Tibial nerve (tissue), 4 donors: ENCODE data around the gene MOCOS. TPM values are rescaled to one million over a fixed set of nuclear protein-coding genes. Genes with fewer than 3 reads are reported as not detected.

Experiments used
- DNase-seq, 2 donors: peaks; one replicate each; pipeline ENCODE4 v3.0.0-alpha.2; 2019; ENCODE audit warnings: low spot score in 2 of 2
- H3K27ac ChIP-seq, 4 donors: fragments of 200-600 bp; sonication (generic) in 3 of 4; one replicate each; pipeline ENCODE4 v1.5.1; 2017 to 2019; ENCODE audit warnings: mild to moderate bottlenecking in 1 of 4
- H3K27me3 ChIP-seq, 2 donors: fragments of 200-600 bp; sonication (generic) in 1 of 2; one replicate each; pipeline versions ENCODE4 v1.5.1 to v1.6.0; 2017 to 2019
- H3K36me3 ChIP-seq, 3 donors: fragments of 200-600 bp; sonication (generic); one replicate each; pipeline ENCODE4 v1.5.1; 2018 to 2019
- H3K4me1 ChIP-seq, 4 donors: fragments of 200-600 bp; sonication (generic) in 3 of 4; one replicate each; pipeline ENCODE4 v1.5.1; 2017 to 2019
- H3K4me3 ChIP-seq, 4 donors: fragments of 200-600 bp; sonication (generic) in 3 of 4; one replicate each; pipeline ENCODE4 v1.5.1; 2017 to 2019; ENCODE audit warnings: mild to moderate bottlenecking in 1 of 4, moderate library complexity in 1 of 4
- H3K9me3 ChIP-seq, 4 donors: fragments of 200-600 bp; sonication (generic) in 3 of 4; one replicate each; pipeline ENCODE4 v1.5.1; 2017 to 2019
- EP300 ChIP-seq, 2 donors: sonication (generic); formaldehyde crosslinking; IDR thresholded peaks; one replicate each; pipeline ENCODE4 v1.6.1; 2017; ENCODE audit warnings: antibody characterized with exemption in 2 of 2, mild to moderate bottlenecking in 1 of 2
- POLR2A ChIP-seq, 2 donors: fragments of 450-650 bp; IDR thresholded peaks; one replicate each; pipeline ENCODE4 v1.6.1; 2017; ENCODE audit warnings: antibody characterized with exemption in 2 of 2, mild to moderate bottlenecking in 2 of 2, moderate library complexity in 2 of 2
- WGBS, 2 donors: methylation state at CpG; one replicate each; pipeline ENCODE4 v1.1.5; 2018; 5-methylcytosine and 5-hydroxymethylcytosine counted together
- total RNA-seq, 4 donors: library from RNA; depleted of rRNA; stranded (reverse); fragments of >200 nt; gene quantifications; one replicate each; pipeline ENCODE4 v1.1.0, GENCODE V29; 2016
- TF ChIP-seq, protein P1 (sequence below), 5 experiments: fragments of 200-600 bp in 3 of 5; fragments of 450-650 bp in 2 of 5; sonication (generic) in 3 of 5; IDR thresholded peaks; one replicate each; pipeline ENCODE4 v1.5.1; 2016 to 2019; ENCODE audit warnings: antibody characterized with exemption in 5 of 5, mild to moderate bottlenecking in 3 of 5, moderate library complexity in 2 of 5

Gene MOCOS
- total RNA-seq, 4 donors from 2014 or later: 6.9 to 10.2 (median 8.9) TPM

DNA sequence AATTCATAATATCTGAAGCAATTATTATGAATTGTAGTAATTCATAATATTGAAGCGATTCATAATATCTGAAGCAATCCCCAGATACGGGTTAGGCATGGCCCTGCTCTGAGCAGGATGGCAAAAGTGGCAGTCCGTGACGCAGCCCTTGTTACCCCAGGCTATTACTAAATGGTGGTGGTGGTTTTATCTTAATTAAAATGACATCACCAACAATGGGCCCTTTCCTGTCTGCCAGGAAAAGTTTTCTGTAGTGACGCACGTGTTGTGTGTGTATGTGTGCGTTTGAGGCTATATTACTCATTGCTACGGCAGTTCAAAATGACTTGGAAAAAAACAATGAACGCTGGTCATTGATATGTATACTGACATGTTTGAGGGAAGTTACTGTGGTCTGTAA lies 10.6 kb upstream of the MOCOS start:
- DNase-seq: no peak
- no peaks in the 10 kb centered on the region for H3K27me3 ChIP-seq
- peaks cover 0 to 15% (median 4%) of the 10 kb centered on the region in 4 donors for H3K4me1 ChIP-seq
- H3K27ac ChIP-seq: no peak overlapping the region
- WGBS, 2 donors: 88 to 93% methylated on average over 9 of the region's 9 CpGs
- H3K9me3 ChIP-seq: no peaks in the 10 kb centered on the region
- no peak overlapping the region for H3K4me3 ChIP-seq
- H3K36me3 ChIP-seq: peaks cover 2 to 62% (median 7%) of the 10 kb centered on the region in 3 donors
- TF ChIP-seq POLR2A (IDR thresholded peaks at IDR 0.05): no peak
- TF ChIP-seq, protein P1, sequence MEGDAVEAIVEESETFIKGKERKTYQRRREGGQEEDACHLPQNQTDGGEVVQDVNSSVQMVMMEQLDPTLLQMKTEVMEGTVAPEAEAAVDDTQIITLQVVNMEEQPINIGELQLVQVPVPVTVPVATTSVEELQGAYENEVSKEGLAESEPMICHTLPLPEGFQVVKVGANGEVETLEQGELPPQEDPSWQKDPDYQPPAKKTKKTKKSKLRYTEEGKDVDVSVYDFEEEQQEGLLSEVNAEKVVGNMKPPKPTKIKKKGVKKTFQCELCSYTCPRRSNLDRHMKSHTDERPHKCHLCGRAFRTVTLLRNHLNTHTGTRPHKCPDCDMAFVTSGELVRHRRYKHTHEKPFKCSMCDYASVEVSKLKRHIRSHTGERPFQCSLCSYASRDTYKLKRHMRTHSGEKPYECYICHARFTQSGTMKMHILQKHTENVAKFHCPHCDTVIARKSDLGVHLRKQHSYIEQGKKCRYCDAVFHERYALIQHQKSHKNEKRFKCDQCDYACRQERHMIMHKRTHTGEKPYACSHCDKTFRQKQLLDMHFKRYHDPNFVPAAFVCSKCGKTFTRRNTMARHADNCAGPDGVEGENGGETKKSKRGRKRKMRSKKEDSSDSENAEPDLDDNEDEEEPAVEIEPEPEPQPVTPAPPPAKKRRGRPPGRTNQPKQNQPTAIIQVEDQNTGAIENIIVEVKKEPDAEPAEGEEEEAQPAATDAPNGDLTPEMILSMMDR (IDR thresholded peaks at IDR 0.05): no peak
- no peak for TF ChIP-seq EP300 (IDR thresholded peaks at IDR 0.05)

DNA sequence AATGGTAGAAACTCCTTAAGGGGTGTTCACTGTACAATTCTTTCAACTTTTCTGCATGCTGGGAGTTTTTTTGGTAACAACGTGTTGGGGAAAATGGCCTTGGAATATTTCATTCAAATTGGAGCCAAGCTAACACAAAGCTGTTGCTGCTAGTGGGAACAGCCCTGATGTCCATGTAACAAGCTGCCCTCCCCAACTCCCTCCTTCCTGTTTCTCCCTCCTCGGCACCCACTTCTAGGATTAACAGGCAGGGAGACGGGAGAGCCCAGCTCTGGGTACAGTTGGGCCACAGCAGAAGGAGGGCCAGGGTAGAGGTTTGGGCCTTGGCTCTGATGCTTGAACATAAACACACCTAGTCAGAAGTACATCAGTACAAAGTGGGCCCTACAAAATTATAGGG lies 9.4 kb upstream of the MOCOS start:
- H3K4me1 ChIP-seq: peaks cover 0 to 15% (median 4%) of the 10 kb centered on the region in 4 donors
- H3K27ac ChIP-seq: no peak overlapping the region
- TF ChIP-seq POLR2A (IDR thresholded peaks at IDR 0.05) (no peak), EP300 (IDR thresholded peaks at IDR 0.05) (no peak)
- TF ChIP-seq, protein P1 (IDR thresholded peaks at IDR 0.05): no peak
- DNase-seq: no peak
- H3K27me3 ChIP-seq: no peaks in the 10 kb centered on the region
- no peaks in the 10 kb centered on the region for H3K9me3 ChIP-seq
- H3K36me3 ChIP-seq: peaks cover 2 to 51% (median 7%) of the 10 kb centered on the region in 3 donors
- 72 to 78% methylated on average over 3 of the region's 3 CpGs for WGBS, 2 donors
- H3K4me3 ChIP-seq: no peak overlapping the region

DNA sequence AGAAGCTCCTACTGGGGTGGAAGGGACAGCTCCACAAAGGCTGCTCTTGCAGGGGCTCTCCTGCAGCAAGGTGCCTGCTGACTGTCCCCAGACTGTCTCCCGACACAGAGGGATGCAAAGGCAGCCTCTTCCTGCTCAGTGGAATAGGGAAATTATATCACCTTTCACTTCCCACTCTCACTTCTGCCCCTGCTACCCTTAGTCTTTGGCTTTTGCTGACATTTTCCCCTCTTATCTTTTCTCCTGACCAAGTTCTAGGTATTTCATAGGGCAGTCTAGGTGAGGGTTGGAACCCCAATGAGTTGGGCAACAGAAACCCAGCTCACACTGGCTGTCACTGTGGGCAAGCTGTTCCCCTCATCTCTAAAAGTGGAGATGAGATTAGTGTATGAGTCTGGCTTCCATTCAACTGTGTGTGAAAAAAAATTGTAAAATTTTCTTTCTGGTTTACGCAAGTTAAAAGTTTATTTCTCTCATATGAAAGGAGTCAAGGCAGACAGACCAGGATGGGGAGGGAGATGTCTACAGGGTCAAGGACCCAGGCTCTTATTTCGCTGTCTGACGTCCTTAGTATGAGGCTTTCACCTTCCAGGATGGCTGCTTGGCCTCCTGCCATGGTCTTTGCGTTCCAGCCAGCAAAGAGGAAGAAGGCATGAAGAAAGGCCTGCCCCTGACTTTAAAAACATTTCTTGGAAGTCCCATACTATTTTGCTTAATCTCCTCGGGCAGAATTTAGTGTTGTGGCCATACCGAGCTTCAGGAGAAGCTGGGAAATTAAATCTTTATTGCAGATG lies 7.5 kb upstream of the MOCOS start:
- TF ChIP-seq POLR2A (IDR thresholded peaks at IDR 0.05): no peak
- TF ChIP-seq, protein P1 (IDR thresholded peaks at IDR 0.05): no peak
- TF ChIP-seq EP300 (IDR thresholded peaks at IDR 0.05): peak in 1 of 2 donors; percentile 61
- H3K27me3 ChIP-seq: no peaks in the 10 kb centered on the region
- H3K4me3 ChIP-seq: no peak overlapping the region
- peaks cover 0 to 15% (median 4%) of the 10 kb centered on the region in 4 donors for H3K4me1 ChIP-seq
- H3K9me3 ChIP-seq: no peaks in the 10 kb centered on the region
- H3K27ac ChIP-seq: peak overlapping the region in 2 of 4 donors; percentile 35 to 74
- H3K36me3 ChIP-seq: peaks cover 2 to 35% (median 4%) of the 10 kb centered on the region in 3 donors
- peak; percentile 75 to 83 for DNase-seq
- WGBS, 2 donors: 20 to 22% methylated on average over 7 of the region's 7 CpGs

DNA sequence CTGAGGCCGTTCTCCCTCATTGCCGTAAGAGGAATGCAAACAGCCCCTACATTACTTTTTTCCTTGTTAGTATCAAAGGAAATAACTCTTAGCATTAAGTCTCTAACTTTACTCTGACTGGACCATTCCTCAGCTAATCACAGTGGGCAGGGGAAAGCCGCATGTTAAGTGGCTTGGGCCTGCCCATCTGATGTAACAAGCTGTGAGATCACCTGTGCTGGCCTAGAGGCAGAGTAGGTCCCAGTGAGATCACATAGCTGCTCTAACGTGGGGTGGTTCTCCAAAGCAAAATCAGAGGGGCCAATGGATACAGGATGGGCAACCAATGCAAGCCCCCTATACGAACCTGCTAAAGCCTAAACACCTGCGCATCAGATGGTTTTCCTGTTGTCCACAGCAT lies 5.9 kb upstream of the MOCOS start:
- Histone ChIP-seq H3K27me3 (no peaks in the 10 kb centered on the region), H3K36me3 (peaks cover 0 to 18% (median 2%) of the 10 kb centered on the region in 3 donors), H3K4me1 (peaks cover 0 to 22% (median 6%) of the 10 kb centered on the region in 4 donors), H3K9me3 (no peaks in the 10 kb centered on the region), H3K4me3 (no peak overlapping the region), H3K27ac (no peak overlapping the region)
- WGBS, 2 donors: 81 to 86% methylated on average over 6 of the region's 6 CpGs
- TF ChIP-seq EP300 (IDR thresholded peaks at IDR 0.05): no peak
- TF ChIP-seq POLR2A (IDR thresholded peaks at IDR 0.05): no peak
- TF ChIP-seq, protein P1 (IDR thresholded peaks at IDR 0.05): no peak
- DNase-seq: no peak

DNA sequence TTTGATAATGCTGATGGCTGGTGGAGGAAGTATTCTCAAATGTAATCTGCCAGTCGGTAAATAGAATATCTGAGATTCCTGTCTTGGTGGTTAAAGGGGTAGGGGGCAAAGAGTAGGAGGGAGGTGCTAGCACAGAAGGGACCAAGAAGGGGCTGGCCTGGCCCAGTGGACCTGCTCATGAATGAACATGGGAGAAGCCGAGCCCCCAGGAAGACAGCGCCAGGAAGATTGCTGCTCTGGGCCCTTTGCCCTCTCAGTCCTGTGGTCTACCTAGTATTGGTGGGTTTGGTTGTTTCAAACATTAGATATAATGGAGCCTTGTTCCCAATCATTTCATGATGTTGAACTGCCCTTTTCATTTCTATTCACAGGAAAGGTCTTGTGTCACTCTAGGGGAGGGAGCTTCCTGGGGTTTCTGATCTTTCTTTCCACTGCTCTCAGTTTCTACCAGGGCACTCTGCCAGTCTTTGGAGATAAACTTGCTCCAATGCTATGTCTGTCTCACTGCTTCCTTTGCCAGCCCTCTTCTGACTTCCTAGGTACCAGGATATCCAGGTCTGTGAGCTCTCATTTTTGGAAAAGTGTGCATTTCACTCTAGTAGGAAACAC lies 5.3 kb upstream of the MOCOS start:
- WGBS, 2 donors: 55 to 69% methylated on average over 3 of the region's 3 CpGs
- Histone ChIP-seq H3K4me3 (no peak overlapping the region), H3K4me1 (peaks cover 0 to 27% (median 7%) of the 10 kb centered on the region in 4 donors), H3K27ac (no peak overlapping the region), H3K36me3 (peaks cover 0 to 12% (median 2%) of the 10 kb centered on the region in 3 donors), H3K9me3 (no peaks in the 10 kb centered on the region), H3K27me3 (no peaks in the 10 kb centered on the region)
- no peak for TF ChIP-seq EP300 (IDR thresholded peaks at IDR 0.05)
- TF ChIP-seq, protein P1 (IDR thresholded peaks at IDR 0.05): no peak
- TF ChIP-seq POLR2A (IDR thresholded peaks at IDR 0.05): no peak
- no peak for DNase-seq
